ENCODE results near the gene PIK3CG. TPM values are rescaled to one million over a fixed set of nuclear protein-coding genes. Genes with fewer than 3 reads are reported as not detected.
"Not testable (repeated sequence)": the region's sequence is repeated elsewhere in the genome, so short reads cannot be mapped to it uniquely, and the experiment has no call there.

Gene PIK3CG
- total RNA-seq, 1 experiment from 2014 or later, result 0.05 TPM

DNA sequence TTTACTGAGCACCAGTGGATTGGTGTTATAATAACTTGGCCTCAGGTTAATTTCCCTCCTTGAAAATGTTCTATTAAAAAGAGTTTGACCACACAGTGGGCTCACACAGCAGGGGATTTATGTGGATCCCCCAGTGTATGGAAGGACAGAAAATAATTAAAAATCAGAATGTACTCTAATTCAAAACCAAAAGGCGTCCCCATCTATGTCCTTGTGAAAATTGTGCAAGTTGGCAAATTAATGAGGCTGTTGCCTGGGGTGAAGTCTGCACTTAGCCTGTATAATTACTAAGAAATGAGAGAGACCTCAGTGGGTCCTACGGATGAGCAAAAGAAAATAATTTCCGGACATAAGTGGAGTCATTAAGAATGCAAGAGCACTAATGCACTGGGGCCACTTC, 31.1 kb downstream of the PIK3CG start:
- no peak overlapping the region for H3K4me3 ChIP-seq (replicated peaks in 1 of 2; ENCODE audit: low read depth in 1 of 2, low read length in 2 of 2)
- POLR2A ChIA-PET, result no interaction called here

DNA sequence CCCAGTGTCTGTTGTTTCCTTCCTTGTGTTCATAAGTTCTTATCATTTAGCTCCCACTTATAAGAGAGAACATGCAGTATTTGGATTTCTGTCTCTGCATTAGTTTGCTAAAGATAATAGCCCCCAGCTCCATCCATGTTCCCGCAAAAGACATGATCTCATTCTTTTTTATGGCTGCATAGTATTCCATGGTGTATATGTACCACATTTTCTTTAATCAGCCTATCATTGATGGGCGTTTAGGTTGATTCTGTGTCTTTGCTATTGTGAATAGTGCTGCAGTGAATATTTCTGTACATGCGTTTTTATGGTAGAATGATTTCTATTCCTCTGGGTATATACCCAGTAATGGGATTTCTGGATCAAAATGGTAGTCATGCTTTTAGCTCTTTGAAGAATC, 32.5 kb downstream of the PIK3CG start:
- intact Hi-C loops (cut with micrococcal nuclease); H3K9ac ChIP-seq (ENCODE audit: low read length); CTCF ChIA-PET; H4K20me1 ChIP-seq (ENCODE audit: insufficient read depth); H3K4me3 ChIP-seq (replicated peaks in 1 of 2; ENCODE audit: low read depth in 1 of 2, low read length in 2 of 2); POLR2A ChIA-PET; H3K36me3 ChIP-seq (ENCODE audit: control insufficient read depth in 1 of 2, insufficient read depth in 2 of 2, low read length in 2 of 2); H3K9me2 ChIP-seq (ENCODE audit: insufficient read depth); H3K4me2 ChIP-seq (ENCODE audit: low read length); ATAC-seq; DNase-seq (ENCODE audit: low read depth, low spot score); H3K4me1 ChIP-seq (ENCODE audit: control insufficient read depth in 1 of 2, insufficient read depth in 2 of 2, low read length in 2 of 2); H3K27me3 ChIP-seq (ENCODE audit: insufficient read depth, low read length); H2AFZ ChIP-seq (ENCODE audit: low read depth, low read length, poor library complexity, severe bottlenecking); RAD21 ChIA-PET (ENCODE audit: low non-redundant PET in 1 of 2, low total read pairs in 2 of 2, uncharacterized antibody in 2 of 2, unreplicated experiment in 2 of 2); H3K79me2 ChIP-seq (ENCODE audit: insufficient read depth, low read length); BruUV-seq (replicated peaks); H3K9me3 ChIP-seq (ENCODE audit: control insufficient read depth in 1 of 2, insufficient read depth in 1 of 2, low read depth in 1 of 2, low read length in 2 of 2); H3K27ac ChIP-seq (ENCODE audit: low read depth, low read length): not testable (repeated sequence)

More for the DNA sequence above, 31.1 kb downstream of the PIK3CG start:
- BruUV-seq (replicated peaks), result no TSS peak
- H3K9ac ChIP-seq (ENCODE audit: low read length), result no peak overlapping the region
- CTCF ChIA-PET, result no interaction called here
- H3K27ac ChIP-seq (ENCODE audit: low read depth, low read length), result no peak overlapping the region
- no peak for DNase-seq (ENCODE audit: low read depth, low spot score)
- RAD21 ChIA-PET (ENCODE audit: low non-redundant PET in 1 of 2, low total read pairs in 2 of 2, uncharacterized antibody in 2 of 2, unreplicated experiment in 2 of 2), result no interaction called here
- no peak for ATAC-seq
- no peaks in the 10 kb centered on the region for H3K27me3 ChIP-seq (ENCODE audit: insufficient read depth, low read length)
- H3K9me3 ChIP-seq (ENCODE audit: control insufficient read depth in 1 of 2, insufficient read depth in 1 of 2, low read depth in 1 of 2, low read length in 2 of 2), result no peaks in the 10 kb centered on the region
- no peak overlapping the region for H3K4me2 ChIP-seq (ENCODE audit: low read length)
- no peak for TF ChIP-seq CEBPB (IDR thresholded peaks at IDR 0.05; ENCODE audit: low read depth)
- no peaks in the 10 kb centered on the region for H3K36me3 ChIP-seq (ENCODE audit: control insufficient read depth in 1 of 2, insufficient read depth in 2 of 2, low read length in 2 of 2)
- H3K79me2 ChIP-seq (ENCODE audit: insufficient read depth, low read length), result no peaks in the 10 kb centered on the region
- intact Hi-C loops (cut with micrococcal nuclease), result no loop called here
- no peaks in the 10 kb centered on the region for H3K4me1 ChIP-seq (ENCODE audit: control insufficient read depth in 1 of 2, insufficient read depth in 2 of 2, low read length in 2 of 2)
- no peaks in the 10 kb centered on the region for H3K9me2 ChIP-seq (ENCODE audit: insufficient read depth)
- H4K20me1 ChIP-seq (ENCODE audit: insufficient read depth), result no peaks in the 10 kb centered on the region
- H2AFZ ChIP-seq (ENCODE audit: low read depth, low read length, poor library complexity, severe bottlenecking), result no peak overlapping the region

DNA sequence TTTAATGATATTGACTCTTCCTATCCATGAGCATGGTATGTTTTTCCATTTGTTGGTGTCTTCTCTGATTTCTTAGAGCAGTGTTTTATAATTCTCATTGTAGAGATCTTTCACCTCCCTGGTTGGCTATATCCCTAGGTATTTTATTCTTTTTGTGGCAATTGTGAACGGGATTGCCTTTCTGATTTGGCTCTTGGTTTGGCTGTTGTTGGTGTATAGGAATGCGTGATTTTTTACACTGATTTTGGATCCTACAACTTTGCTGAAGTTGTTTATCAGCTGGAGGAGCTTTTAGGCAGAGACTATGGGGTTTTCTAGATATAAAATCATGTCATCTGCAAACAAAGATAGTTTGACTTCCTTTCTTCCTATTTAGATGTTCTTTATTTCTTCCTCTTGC, 33.9 kb downstream of the PIK3CG start:
- CTCF ChIA-PET, result interaction anchor here (1.7 kb wide), 1 partner anchor 61 kb away, joined by 3 read pairs; no protein-coding TSS in a partner anchor
- H3K27me3 ChIP-seq (ENCODE audit: insufficient read depth, low read length); POLR2A ChIA-PET: not testable (repeated sequence)

More for the DNA sequence above, 33.9 kb downstream of the PIK3CG start:
- BruUV-seq (replicated peaks); H3K9ac ChIP-seq (ENCODE audit: low read length); RAD21 ChIA-PET (ENCODE audit: low non-redundant PET in 1 of 2, low total read pairs in 2 of 2, uncharacterized antibody in 2 of 2, unreplicated experiment in 2 of 2); ATAC-seq; H3K9me2 ChIP-seq (ENCODE audit: insufficient read depth); H3K4me3 ChIP-seq (replicated peaks in 1 of 2; ENCODE audit: low read depth in 1 of 2, low read length in 2 of 2); H3K27ac ChIP-seq (ENCODE audit: low read depth, low read length); DNase-seq (ENCODE audit: low read depth, low spot score); H3K4me1 ChIP-seq (ENCODE audit: control insufficient read depth in 1 of 2, insufficient read depth in 2 of 2, low read length in 2 of 2); H2AFZ ChIP-seq (ENCODE audit: low read depth, low read length, poor library complexity, severe bottlenecking); intact Hi-C loops (cut with micrococcal nuclease); H3K79me2 ChIP-seq (ENCODE audit: insufficient read depth, low read length); H3K4me2 ChIP-seq (ENCODE audit: low read length); H3K9me3 ChIP-seq (ENCODE audit: control insufficient read depth in 1 of 2, insufficient read depth in 1 of 2, low read depth in 1 of 2, low read length in 2 of 2); H4K20me1 ChIP-seq (ENCODE audit: insufficient read depth); H3K36me3 ChIP-seq (ENCODE audit: control insufficient read depth in 1 of 2, insufficient read depth in 2 of 2, low read length in 2 of 2): not testable (repeated sequence)

Measured in HCT116 (cell line).